Measurements from ENCODE around the gene CNFN. TPM values are rescaled to one million over a fixed set of nuclear protein-coding genes. Genes with fewer than 3 reads are reported as not detected.

The CNFN gene
- total RNA-seq, 1 donor from 2014 or later: 1.00 TPM

- H3K27me3 Mint-ChIP-seq: peaks cover 23% of the 10 kb centered on the region
- H3K4me3 Mint-ChIP-seq: no peak overlapping the region
- ChIA-PET CTCF (no interaction called here), POLR2A (no interaction called here)
- no peak for ATAC-seq (ENCODE audit: low read depth)
- H3K4me1 Mint-ChIP-seq: peaks cover 14% of the 10 kb centered on the region
- DNase-seq: no peak
- no peak for TF ChIP-seq CTCF (IDR thresholded peaks at IDR 0.05)
- intact Hi-C loops (cut with micrococcal nuclease): no loop called here
- H3K9me3 Mint-ChIP-seq: no peaks in the 10 kb centered on the region
- H3K27ac Mint-ChIP-seq: no peak overlapping the region
- no peaks in the 10 kb centered on the region for H3K36me3 Mint-ChIP-seq (ENCODE audit: low read depth)
Observed at GRCh38 chr19:42392165-42392564, 2.1 kb upstream of the CNFN start.

GRCh38 chr19:42388851-42389489 lies 1.1 kb downstream of the CNFN start:
- Mint-ChIP-seq H3K4me3 (no peak overlapping the region), H3K4me1 (peaks cover 7% of the 10 kb centered on the region), H3K27ac (no peak overlapping the region), H3K36me3 (ENCODE audit: low read depth) (no peaks in the 10 kb centered on the region), H3K9me3 (no peaks in the 10 kb centered on the region), H3K27me3 (peaks cover 25% of the 10 kb centered on the region)
- intact Hi-C loops (cut with micrococcal nuclease): loop anchor here (5.0 kb wide), 1 partner anchor 33 kb away; no protein-coding TSS in a partner anchor
- no peak for ATAC-seq (ENCODE audit: low read depth)
- ChIA-PET CTCF (no interaction called here), POLR2A (interaction anchor here (0.9 kb wide), 1 partner anchor 8 kb away, joined by 4 read pairs; no protein-coding TSS in a partner anchor)
- DNase-seq: no peak
- no peak for TF ChIP-seq CTCF (IDR thresholded peaks at IDR 0.05)

GRCh38 chr19:42386974-42387707 lies 3.0 kb downstream of the CNFN start:
- no peaks in the 10 kb centered on the region for H3K36me3 Mint-ChIP-seq (ENCODE audit: low read depth)
- intact Hi-C loops (cut with micrococcal nuclease): loop anchor here (1.0 to 5.0 kb wide), 5 partner anchors 10 to 46 kb away; no protein-coding TSS in a partner anchor
- DNase-seq: peak; percentile 86
- no peak for TF ChIP-seq CTCF (IDR thresholded peaks at IDR 0.05)
- peak overlapping the region; percentile 63 for H3K27ac Mint-ChIP-seq
- POLR2A ChIA-PET: interaction anchor here (0.6 to 2.1 kb wide), 9 partner anchors 9 to 1784 kb away, joined by 3 to 20 read pairs (median 4); no protein-coding TSS in a partner anchor
- peaks cover 7% of the 10 kb centered on the region for H3K4me1 Mint-ChIP-seq
- CTCF ChIA-PET: interaction anchor here (1.0 to 2.3 kb wide), 2 partner anchors 10 to 14 kb away, joined by 4 to 7 read pairs; no protein-coding TSS in a partner anchor
- peak; percentile 95 for ATAC-seq (ENCODE audit: low read depth)
- H3K9me3 Mint-ChIP-seq: no peaks in the 10 kb centered on the region
- peaks cover 32% of the 10 kb centered on the region for H3K27me3 Mint-ChIP-seq
- peak overlapping the region; percentile 78 for H3K4me3 Mint-ChIP-seq

GRCh38 chr19:42380155-42380554 lies 9.9 kb downstream of the CNFN start:
- Mint-ChIP-seq H3K27me3 (peaks cover 8% of the 10 kb centered on the region), H3K9me3 (no peaks in the 10 kb centered on the region), H3K36me3 (ENCODE audit: low read depth) (peaks cover 2% of the 10 kb centered on the region), H3K4me3 (no peak overlapping the region), H3K4me1 (no peaks in the 10 kb centered on the region), H3K27ac (no peak overlapping the region)
- intact Hi-C loops (cut with micrococcal nuclease): no loop called here
- CTCF ChIA-PET: interaction anchor here (0.6 to 1.3 kb wide), 2 partner anchors 58 to 259 kb away, joined by 3 read pairs; no protein-coding TSS in a partner anchor
- no peak for ATAC-seq (ENCODE audit: low read depth)
- TF ChIP-seq CTCF (IDR thresholded peaks at IDR 0.05): no peak
- no peak for DNase-seq
- POLR2A ChIA-PET: interaction anchor here (1.0 to 2.3 kb wide), 2 partner anchors 15 to 16 kb away, joined by 3 to 7 read pairs; no protein-coding TSS in a partner anchor

Data from activated B cell treated with CpG ODN at 0.5 μM for 24 hours (primary cell).